CD4-positive, alpha-beta T cell treated with Interferon gamma for 1 hour (primary cell): ENCODE results near the gene PPP6R1.
"Not testable (repeated sequence)": the region's sequence is repeated elsewhere in the genome, so short reads cannot be mapped to it uniquely, and the experiment has no call there.

Source experiments
- DNase-seq: peaks from one replicate; pipeline ENCODE4 v3.0.0-alpha.2; 2020

The PPP6R1 gene

GRCh38 chr19:55241935-55242464 lies 16.8 kb downstream of the PPP6R1 start:
- DNase-seq, result no peak

- DNase-seq, result no peak
These were observed 17.5 kb downstream of the PPP6R1 start for GRCh38 chr19:55241143-55241934.

GRCh38 chr19:55240713-55241020 lies 18.1 kb downstream of the PPP6R1 start:
- no peak for DNase-seq

- DNase-seq, result no peak
These were observed 19.8 kb downstream of the PPP6R1 start for GRCh38 chr19:55239004-55239403.

GRCh38 chr19:55238030-55238429 lies 20.8 kb downstream of the PPP6R1 start:
- DNase-seq, result no peak

GRCh38 chr19:55232986-55233385 lies 25.8 kb downstream of the PPP6R1 start:
- no peak for DNase-seq

GRCh38 chr19:55232286-55232602 lies 26.6 kb downstream of the PPP6R1 start:
- DNase-seq, result no peak

- DNase-seq, result no peak
These were observed 27.2 kb downstream of the PPP6R1 start for GRCh38 chr19:55231391-55232285.

- no peak for DNase-seq
These were observed 28.0 kb downstream of the PPP6R1 start for GRCh38 chr19:55230780-55231179.

GRCh38 chr19:55230329-55230728 lies 28.5 kb downstream of the PPP6R1 start:
- no peak for DNase-seq

GRCh38 chr19:55229789-55230182 lies 29.0 kb downstream of the PPP6R1 start:
- no peak for DNase-seq

GRCh38 chr19:55229145-55229788 lies 29.6 kb downstream of the PPP6R1 start:
- DNase-seq, result no peak

GRCh38 chr19:55228403-55229031 lies 30.3 kb downstream of the PPP6R1 start, which contains the start of gene TMEM86B:
TMEM86B (minus strand) TSS chr19:55228763; CDS start chr19:55228741, 22 bp downstream.
- DNase-seq, result no peak

- no peak for DNase-seq
These were observed 30.8 kb downstream of the PPP6R1 start for GRCh38 chr19:55228015-55228391.

- DNase-seq, result no peak
These were observed 31.4 kb downstream of the PPP6R1 start for GRCh38 chr19:55227241-55228014.

GRCh38 chr19:55226788-55227187 lies 32.0 kb downstream of the PPP6R1 start:
- no peak for DNase-seq

- no peak for DNase-seq
These were observed 32.5 kb downstream of the PPP6R1 start for GRCh38 chr19:55226273-55226672.

GRCh38 chr19:55225415-55225958 lies 33.3 kb downstream of the PPP6R1 start:
- DNase-seq, result no peak

GRCh38 chr19:55224679-55225414 lies 34.0 kb downstream of the PPP6R1 start:
- DNase-seq, result not testable (repeated sequence)

GRCh38 chr19:55224038-55224665 lies 34.7 kb downstream of the PPP6R1 start:
- no peak for DNase-seq
